ENCODE measurements around the gene MAP7.

MAP7 gene

DNA sequence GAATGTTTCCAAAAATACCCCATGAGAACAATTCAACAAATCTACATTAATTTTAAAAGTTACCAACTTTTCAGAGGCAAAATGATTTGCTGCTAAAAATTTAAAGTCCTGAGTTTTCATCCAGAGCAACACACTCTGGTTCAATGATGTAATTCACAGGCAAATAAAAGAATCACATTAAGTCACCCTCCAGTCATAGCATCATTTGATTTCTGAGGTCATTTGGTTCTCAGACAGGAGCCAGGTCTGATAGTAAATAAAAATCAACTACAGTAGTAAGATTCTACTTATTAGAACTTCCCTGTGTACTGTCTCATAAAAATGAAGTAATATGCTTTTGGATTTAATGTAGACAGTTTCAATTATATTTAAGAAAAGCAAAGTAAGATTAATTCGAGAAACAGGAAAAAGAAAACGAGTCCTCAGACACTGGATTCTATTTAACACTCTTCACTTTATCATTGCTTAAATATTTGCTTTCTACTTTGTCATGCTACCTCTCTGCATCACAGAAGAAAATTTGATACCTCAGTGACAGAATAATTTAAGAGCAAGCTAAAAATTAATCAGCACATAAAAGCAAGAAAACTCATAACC lies 25.8 kb downstream of the MAP7 start:
- in situ Hi-C loops (cut with HindIII; ENCODE audit: low pct_unique_long_range_greater_than_20kb, low sequenced_read_pairs) = no loop called here
- DNase-seq (ENCODE audit: low read depth in 1 of 2, low spot score in 1 of 2) = no peak
- no peak for TF ChIP-seq JUND (IDR thresholded peaks at IDR 0.05; ENCODE audit: low read depth)

DNA sequence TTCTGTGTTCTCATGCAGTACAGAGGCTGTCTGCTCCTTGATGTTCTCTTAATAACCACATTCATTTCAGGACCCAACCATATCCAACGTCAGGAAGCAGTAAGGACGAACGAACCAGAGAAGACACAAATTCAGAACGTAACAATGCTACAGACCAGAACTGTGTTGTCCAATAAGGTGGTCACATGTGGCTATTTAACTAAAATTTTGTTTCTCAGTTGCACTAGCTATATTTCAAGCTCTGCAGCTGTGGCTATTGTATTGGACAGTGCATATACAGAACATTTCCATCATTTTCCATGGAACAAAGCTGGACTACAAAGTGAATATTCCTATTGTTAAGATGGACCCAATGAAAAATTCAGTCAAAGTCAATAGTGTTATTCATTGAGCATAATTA lies 27.0 kb downstream of the MAP7 start:
- in situ Hi-C loops (cut with HindIII; ENCODE audit: low pct_unique_long_range_greater_than_20kb, low sequenced_read_pairs) = no loop called here
- no peak for TF ChIP-seq JUND (IDR thresholded peaks at IDR 0.05; ENCODE audit: low read depth)
- no peak for DNase-seq (ENCODE audit: low read depth in 1 of 2, low spot score in 1 of 2)

DNA sequence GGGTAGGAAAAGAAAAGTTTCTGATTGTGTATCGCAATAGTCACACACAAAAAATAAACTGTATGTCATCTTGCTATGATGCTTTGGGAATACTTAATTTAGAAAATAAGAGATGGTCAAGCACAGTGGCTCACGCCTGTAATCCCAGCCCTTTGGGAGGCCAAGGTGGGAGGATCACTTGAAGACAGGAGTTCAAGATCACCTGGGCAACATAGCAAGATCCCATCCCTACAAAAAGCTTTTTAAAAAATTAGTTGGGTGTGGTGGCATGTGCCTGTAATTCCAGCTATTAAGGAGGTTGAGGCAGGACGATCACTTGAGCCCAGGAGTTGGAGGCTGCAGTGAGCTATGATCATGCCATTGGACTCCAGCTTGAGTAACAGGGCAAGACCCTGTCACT lies 27.6 kb downstream of the MAP7 start:
- no peak for DNase-seq (ENCODE audit: low read depth in 1 of 2, low spot score in 1 of 2)
- no peak for TF ChIP-seq JUND (IDR thresholded peaks at IDR 0.05; ENCODE audit: low read depth)
- in situ Hi-C loops (cut with HindIII; ENCODE audit: low pct_unique_long_range_greater_than_20kb, low sequenced_read_pairs) = no loop called here

DNA sequence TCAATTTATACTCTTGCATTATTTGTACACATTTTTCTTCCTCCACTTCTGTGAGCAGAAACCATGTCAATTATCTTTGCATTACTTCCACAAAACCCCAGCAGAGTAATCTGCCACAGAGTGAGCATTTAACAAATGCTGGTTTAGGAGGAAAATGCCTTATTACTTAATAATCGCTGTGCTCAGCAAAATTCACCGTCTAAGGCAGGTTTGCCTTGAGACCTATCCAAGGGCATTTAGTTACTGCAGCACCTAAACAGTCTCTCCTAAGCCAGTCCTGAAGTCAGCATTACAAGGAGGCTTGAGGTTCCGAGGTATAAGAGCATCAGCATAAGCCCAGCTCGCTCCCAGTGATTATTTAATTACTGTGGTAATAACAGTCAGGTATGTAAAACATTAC lies 28.3 kb downstream of the MAP7 start:
- in situ Hi-C loops (cut with HindIII; ENCODE audit: low pct_unique_long_range_greater_than_20kb, low sequenced_read_pairs) = no loop called here
- DNase-seq (ENCODE audit: low read depth in 1 of 2, low spot score in 1 of 2) = no peak
- TF ChIP-seq JUND (IDR thresholded peaks at IDR 0.05; ENCODE audit: low read depth) = no peak

DNA sequence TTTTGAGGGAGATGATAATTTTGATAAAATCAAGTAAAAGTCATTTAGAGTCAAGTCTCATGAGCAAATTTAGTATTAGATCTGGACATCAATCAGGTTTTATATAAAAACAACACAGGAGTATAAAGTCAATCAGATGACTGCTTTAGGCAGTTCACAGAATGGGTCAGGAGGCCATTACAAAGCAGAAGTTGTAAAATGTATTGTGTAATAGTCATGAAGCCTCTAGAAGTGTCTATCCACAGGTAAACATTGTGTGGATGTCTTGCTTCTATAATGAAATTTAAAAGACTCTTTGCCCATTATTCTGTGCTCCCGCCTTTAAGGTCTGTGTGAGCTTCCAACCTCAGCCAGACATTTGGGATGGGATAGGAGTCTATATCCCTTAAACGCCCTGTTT lies 28.8 kb downstream of the MAP7 start:
- TF ChIP-seq JUND (IDR thresholded peaks at IDR 0.05; ENCODE audit: low read depth) = no peak
- DNase-seq (ENCODE audit: low read depth in 1 of 2, low spot score in 1 of 2) = no peak
- in situ Hi-C loops (cut with HindIII; ENCODE audit: low pct_unique_long_range_greater_than_20kb, low sequenced_read_pairs) = no loop called here

DNA sequence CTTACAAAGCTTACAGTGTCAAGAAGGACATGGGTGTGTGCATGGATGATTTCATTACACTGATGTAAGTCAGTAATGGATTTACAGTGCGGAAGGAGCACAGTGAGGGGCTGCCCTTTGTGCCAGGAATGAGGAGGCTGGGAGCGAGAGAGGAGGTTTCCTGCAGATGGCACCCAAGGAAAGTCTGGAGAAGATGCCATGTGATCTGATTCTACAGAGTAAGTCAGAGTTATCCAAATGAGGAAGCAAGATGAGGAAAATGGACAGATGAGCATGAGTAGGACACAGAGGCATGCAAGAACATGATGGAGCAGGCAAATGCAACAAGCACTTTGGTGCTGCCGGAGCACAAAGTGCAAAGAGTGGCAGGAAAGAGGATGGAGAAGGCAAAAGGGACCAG lies 29.7 kb downstream of the MAP7 start:
- TF ChIP-seq JUND (IDR thresholded peaks at IDR 0.05; ENCODE audit: low read depth) = no peak
- in situ Hi-C loops (cut with HindIII; ENCODE audit: low pct_unique_long_range_greater_than_20kb, low sequenced_read_pairs) = no loop called here
- no peak for DNase-seq (ENCODE audit: low read depth in 1 of 2, low spot score in 1 of 2)

DNA sequence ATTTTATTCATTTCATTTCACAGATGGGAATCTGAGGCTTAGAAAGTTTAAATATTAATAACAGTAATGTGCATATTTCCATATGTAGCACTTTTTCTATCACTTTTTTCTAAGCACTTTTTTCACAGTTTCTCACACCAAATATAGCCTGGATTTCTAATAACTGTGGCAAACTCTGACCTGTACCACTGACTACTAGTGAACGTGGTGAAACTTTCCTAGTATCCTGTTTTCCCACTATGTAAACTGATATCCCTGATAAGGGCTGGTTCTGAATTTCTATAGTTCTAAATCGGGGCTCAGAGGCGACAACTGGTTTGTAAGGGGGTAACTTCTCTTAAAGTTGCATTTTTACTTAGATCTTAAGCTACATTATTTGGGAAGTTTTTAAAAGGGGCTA lies 32.6 kb downstream of the MAP7 start:
- in situ Hi-C loops (cut with HindIII; ENCODE audit: low pct_unique_long_range_greater_than_20kb, low sequenced_read_pairs) = no loop called here
- no peak for DNase-seq (ENCODE audit: low read depth in 1 of 2, low spot score in 1 of 2)

DNA sequence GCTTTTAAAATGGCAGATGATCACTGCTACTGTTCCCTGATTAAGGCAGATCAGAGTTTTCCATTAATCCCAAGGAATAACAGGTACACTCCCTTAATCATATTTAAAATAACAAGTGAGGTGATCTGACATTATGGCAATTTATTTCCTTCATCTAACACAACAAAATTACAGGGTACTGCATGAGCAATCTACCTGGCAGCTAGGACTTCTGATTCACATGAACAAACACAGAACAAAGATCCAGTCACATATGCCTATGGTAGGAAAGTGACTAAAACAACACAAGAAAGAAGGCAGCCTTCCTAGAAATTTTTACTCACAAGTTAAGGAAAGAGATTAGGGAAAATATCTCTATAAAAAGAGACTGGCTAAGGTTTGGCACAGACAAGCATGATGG lies 33.2 kb downstream of the MAP7 start:
- DNase-seq (ENCODE audit: low read depth in 1 of 2, low spot score in 1 of 2) = no peak

More for the DNA sequence above, 32.6 kb downstream of the MAP7 start:
- no peak for TF ChIP-seq JUND (IDR thresholded peaks at IDR 0.05; ENCODE audit: low read depth)

DNA sequence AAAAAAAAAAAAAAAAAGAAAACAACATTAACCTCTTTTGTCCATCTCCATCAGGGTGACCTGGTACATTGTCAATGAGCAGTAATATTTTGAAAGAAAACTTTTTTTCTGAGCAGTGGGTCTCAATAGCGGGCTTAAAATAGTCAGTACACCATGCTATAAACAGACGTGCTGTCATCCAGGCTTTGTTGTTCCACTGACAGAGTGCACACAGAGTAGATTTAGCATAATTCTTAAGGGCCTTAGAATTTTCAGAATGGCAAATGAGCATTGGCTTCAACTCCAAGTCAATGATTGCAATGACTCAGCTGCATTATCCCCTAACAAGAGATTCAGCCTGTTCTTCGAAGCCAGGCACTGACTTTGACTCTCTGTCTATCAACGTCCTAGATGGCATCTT lies 35.6 kb downstream of the MAP7 start:
- no peak for DNase-seq (ENCODE audit: low read depth in 1 of 2, low spot score in 1 of 2)
- in situ Hi-C loops (cut with HindIII; ENCODE audit: low pct_unique_long_range_greater_than_20kb, low sequenced_read_pairs) = no loop called here
- TF ChIP-seq JUND (IDR thresholded peaks at IDR 0.05; ENCODE audit: low read depth) = no peak

More for the DNA sequence above, 33.2 kb downstream of the MAP7 start:
- no peak for TF ChIP-seq JUND (IDR thresholded peaks at IDR 0.05; ENCODE audit: low read depth)
- in situ Hi-C loops (cut with HindIII; ENCODE audit: low pct_unique_long_range_greater_than_20kb, low sequenced_read_pairs) = no loop called here

DNA sequence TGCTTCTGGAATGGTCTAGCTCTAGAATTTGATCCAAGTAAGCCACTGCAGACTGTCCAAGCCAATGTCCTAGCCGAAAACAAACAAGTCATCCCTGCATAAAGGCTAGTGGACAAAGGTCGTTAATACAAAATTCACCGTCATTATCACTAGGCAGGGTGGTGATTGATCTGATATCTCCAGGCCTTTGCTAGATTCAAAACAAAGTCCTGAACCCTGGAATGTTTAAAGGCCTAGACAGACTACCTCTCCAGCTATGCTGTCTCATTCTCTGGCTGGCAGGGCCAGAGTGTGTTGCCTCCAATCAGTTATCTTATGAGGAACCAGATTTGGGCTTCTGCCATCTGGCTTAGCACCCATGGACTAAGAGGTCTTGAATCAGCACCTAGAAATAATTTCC lies 38.3 kb downstream of the MAP7 start:
- DNase-seq (ENCODE audit: low read depth in 1 of 2, low spot score in 1 of 2) = no peak
- TF ChIP-seq JUND (IDR thresholded peaks at IDR 0.05; ENCODE audit: low read depth) = no peak
- in situ Hi-C loops (cut with HindIII; ENCODE audit: low pct_unique_long_range_greater_than_20kb, low sequenced_read_pairs) = no loop called here

DNA sequence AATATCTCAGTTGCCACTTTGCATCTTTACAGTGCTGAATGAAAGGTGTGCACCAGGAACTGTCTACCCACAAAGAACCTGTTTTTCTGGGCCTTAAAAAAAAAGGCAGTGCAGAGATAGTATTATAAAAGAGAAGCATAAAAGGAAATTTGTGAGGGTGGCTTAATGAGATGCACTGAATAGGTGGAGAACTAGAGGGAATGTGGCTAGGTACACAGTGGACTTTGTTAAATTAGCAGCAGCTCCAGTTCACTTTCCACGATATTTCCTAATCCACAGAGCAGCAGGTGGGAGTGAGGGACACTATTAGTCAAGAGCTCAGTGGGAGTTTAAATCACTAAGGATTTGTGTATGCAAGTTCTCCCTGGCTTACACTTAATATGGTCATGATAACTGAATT lies 38.8 kb downstream of the MAP7 start:
- TF ChIP-seq JUND (IDR thresholded peaks at IDR 0.05; ENCODE audit: low read depth) = no peak
- in situ Hi-C loops (cut with HindIII; ENCODE audit: low pct_unique_long_range_greater_than_20kb, low sequenced_read_pairs) = no loop called here

DNA sequence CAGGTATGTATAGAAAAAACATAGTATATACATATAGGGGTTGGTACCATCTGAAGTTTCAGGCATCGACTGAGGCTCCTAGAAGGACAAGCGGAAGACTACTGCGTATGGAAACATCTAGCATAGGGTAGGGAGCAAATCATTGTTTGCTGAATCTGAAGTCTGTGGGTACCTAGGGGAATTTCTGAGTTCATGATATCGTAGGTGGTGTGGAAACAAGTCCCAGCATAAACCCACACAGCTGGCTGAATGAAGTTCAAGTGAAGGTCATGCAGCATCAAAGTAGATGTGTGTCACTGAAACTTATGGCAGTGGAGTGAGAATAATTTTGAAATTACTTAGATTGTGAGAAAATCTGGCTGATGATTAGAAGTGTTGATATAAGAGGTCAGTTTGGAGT lies 39.4 kb downstream of the MAP7 start:
- no peak for TF ChIP-seq JUND (IDR thresholded peaks at IDR 0.05; ENCODE audit: low read depth)
- in situ Hi-C loops (cut with HindIII; ENCODE audit: low pct_unique_long_range_greater_than_20kb, low sequenced_read_pairs) = no loop called here
- no peak for DNase-seq (ENCODE audit: low read depth in 1 of 2, low spot score in 1 of 2)

More for the DNA sequence above, 38.8 kb downstream of the MAP7 start:
- DNase-seq (ENCODE audit: low read depth in 1 of 2, low spot score in 1 of 2) = peak in 1 of 2 experiments; percentile 23

DNA sequence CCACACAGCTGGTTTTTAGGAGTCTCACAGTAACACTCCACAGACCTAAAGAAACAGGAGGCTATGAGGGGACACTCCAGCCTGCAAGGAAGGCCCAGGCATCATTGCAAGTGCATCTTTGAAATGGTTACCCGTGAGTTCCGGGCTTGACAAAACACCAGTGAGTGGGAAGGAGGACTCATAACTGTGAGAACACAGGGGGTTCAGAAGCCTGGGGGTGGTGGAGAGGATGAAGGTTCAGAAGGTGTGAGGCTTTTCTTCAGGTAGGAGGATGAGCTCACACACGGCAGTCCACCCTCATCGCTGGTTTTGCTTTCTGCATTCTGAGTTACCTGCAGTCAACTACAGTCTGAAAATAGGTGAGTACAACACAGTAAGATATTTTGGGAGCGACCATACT lies 39.9 kb downstream of the MAP7 start:
- in situ Hi-C loops (cut with HindIII; ENCODE audit: low pct_unique_long_range_greater_than_20kb, low sequenced_read_pairs) = no loop called here
- no peak for DNase-seq (ENCODE audit: low read depth in 1 of 2, low spot score in 1 of 2)
- TF ChIP-seq JUND (IDR thresholded peaks at IDR 0.05; ENCODE audit: low read depth) = no peak

DNA sequence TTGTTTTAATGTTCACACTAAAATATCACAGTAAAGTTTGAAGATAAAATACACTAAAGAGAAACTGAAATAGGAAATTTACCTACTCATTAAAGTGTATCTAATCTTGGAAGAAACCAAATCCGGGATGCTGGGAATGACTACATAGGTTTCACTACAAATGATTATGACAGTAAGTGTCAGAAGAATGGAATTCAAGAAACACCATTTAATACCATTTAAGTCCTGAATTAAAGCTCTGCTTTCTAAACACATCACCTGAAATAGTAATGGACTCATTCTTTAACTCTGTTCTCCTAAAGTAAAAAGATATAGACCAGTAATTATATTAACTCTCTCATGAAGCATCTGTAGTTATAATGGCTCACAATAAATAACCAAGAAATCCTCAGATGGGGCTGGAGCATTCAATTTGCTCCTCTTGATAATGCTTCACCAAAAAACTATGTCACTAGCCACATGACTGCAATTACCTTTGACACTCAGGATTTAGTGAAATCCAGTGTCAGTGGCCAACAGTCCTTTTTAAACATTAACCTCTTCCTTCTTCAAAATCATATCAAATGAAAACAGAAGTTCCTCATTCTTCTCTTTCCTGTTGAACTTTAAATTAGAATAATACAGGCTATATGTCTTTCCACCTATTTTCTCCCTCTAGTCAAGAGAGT lies 41.4 kb downstream of the MAP7 start:
- in situ Hi-C loops (cut with HindIII; ENCODE audit: low pct_unique_long_range_greater_than_20kb, low sequenced_read_pairs) = no loop called here
- DNase-seq (ENCODE audit: low read depth in 1 of 2, low spot score in 1 of 2) = no peak
- no peak for TF ChIP-seq JUND (IDR thresholded peaks at IDR 0.05; ENCODE audit: low read depth)

Measured in T47D (cell line).